NK-92 treated with Interleukin-12 subunit alpha and Interleukin-12 subunit beta, amount 100 ng/mL, for 24 hours (cell line): ENCODE measurements around the gene COL1A2.

Experiments used
- DNase-seq: peaks from one replicate; lab custom pipeline; 2025; lab: John Stamatoyannopoulos, UW

COL1A2 gene

DNA sequence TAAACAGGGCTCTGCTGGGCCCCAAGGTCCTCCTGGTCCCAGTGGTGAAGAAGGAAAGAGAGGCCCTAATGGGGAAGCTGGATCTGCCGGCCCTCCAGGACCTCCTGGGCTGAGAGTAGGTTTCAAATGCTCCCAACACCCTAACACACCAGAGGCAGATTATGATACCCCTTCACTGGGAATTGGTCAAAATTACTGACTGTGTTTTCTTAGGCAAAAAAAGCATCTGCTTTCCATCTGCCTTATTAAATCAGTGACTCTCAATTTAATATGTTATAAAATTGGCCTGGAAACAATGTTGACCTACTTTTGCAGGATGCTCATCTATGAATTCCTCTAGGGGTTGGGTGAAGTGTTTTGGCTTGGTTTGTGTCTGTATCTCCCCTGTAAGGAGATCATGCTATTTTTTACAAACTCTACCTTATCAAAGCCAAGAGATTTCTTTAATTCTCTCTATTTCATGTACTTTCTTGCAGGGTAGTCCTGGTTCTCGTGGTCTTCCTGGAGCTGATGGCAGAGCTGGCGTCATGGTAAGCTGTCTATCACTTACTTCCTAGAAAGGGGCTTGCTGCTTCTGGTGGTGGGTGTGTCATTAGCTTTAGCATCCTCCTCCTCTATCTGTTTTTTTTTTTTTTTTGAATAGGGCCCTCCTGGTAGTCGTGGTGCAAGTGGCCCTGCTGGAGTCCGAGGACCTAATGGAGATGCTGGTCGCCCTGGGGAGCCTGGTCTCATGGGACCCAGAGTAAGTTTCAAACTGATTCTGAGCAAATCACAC lies 15.9 kb downstream of the COL1A2 start:
- DNase-seq, result no peak

DNA sequence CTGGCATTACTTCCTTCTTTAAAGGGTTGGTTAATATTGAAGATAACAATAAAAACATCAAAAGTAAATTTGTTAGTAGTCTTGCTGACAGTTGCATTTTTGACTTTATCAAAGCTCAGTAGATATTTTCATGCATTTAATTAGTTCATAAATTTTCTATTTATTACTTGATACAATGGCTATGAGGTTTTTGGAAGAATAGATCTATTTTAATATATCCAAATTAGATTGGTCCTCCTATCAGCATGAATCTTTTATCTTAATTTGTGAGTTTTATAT lies 16.4 kb downstream of the COL1A2 start:
- DNase-seq, result no peak

DNA sequence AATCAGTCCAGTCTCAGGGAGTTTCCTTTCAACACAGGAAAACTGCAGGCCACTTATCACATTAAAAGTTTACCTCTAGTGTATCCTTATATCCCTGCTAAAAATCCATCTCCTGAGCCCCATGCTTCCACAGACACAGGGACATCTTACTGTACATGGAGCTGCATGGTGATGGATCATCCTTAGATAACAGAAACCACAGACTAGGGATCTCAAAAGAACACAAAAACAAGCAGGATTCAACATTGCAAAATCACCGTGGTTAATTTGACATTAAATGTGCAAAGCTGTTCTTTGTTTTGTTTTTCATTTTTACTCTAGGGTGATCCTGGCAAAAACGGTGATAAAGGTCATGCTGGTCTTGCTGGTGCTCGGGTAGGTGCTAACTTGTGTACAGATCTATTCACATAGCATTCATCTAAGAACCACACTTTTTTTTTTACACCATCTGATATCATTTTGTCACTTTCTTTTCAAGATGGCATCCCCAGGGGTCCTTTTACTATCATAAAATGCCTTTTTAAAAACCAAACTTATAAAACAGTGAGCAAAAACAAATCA lies 18.1 kb downstream of the COL1A2 start:
- no peak for DNase-seq

DNA sequence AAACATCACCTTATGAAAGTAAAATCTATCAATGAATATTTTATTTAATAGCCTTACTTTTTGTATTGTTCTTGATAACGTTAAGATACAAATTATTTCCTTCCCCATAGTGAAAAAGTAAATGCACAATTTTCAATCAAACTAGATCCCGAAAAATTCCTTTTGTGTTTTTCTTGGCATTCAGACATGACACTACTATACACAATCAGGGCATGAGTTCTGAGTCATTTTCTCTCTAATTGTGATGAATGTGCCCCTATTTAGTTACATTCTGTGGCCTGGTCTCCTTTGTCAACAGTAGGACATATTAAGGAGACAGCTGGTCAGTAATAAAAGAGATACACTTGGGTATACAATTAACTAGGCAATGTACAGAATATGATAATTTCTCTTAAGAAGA lies 19.8 kb downstream of the COL1A2 start:
- no peak for DNase-seq

DNA sequence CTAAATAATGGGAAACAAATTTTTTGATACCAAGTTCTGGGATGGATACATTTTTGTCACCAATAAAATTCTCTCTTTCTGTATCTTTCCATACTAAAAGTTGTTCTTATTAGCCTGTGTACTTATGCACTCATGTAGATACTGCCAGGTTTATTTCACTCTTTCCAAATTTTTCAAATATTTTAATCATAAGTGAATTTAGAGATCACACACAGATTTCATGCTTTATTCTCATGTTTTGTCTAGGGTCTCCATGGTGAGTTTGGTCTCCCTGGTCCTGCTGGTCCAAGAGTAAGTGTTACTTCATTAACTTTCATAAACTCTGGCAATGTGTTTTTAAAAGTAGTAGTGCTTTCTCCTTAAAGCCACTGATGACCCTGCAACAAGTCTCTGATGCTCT lies 20.3 kb downstream of the COL1A2 start:
- no peak for DNase-seq

DNA sequence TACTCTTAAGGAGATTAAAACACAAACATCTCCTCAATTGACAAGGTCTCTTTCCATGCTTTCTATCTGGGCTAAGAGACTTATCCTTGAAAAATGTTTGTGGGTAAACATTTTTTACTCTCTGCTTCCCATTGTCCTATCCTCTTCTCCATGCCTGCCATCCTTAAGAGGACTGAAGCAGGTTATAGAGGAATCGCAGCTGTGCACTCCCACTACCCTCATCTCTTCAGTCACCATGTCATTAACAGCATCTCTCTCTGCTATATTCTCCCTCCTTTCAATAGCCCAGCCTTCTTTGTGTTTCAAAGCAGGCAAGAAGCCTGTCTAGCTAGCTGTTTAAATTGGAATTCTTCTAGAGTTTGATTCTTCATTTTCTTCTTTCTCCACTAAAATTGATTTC lies 22.6 kb downstream of the COL1A2 start:
- DNase-seq, result no peak

DNA sequence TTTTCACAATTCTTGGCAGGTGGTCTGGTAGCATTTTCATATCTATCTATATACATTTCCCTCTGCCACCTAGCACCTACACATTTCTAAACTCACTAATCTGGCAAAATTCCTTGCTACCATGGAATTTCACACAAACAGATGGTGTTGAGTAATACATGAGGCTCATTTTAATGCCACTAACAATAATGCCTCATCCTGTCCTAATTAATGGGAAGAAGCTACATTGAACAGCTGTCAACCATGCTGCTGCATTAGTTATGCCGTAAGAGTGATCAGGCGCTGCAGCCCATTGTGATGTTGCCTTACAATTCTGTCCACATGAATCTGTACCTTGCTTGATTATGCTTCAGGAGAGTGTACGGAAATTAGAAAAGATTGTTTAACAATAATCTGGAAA lies 23.2 kb downstream of the COL1A2 start:
- no peak for DNase-seq

DNA sequence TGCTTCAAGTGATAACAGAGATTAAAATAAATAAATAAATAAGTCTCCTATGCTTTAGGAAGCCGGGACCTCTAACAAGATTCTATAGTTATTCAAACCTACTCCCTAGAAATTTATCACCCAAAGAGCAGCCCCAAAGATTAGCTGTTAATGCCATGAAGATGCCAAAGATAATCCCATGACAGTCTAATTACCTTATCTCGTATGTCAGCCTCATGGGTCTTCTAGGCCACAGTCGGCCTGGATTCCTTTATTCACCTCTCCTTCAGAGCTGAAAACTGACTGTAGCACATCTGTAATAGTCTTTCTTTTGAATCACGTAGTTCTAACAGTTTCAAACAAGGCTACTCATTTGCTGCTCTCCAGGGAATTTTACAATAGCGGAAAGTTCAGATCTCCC lies 24.2 kb downstream of the COL1A2 start:
- no peak for DNase-seq

DNA sequence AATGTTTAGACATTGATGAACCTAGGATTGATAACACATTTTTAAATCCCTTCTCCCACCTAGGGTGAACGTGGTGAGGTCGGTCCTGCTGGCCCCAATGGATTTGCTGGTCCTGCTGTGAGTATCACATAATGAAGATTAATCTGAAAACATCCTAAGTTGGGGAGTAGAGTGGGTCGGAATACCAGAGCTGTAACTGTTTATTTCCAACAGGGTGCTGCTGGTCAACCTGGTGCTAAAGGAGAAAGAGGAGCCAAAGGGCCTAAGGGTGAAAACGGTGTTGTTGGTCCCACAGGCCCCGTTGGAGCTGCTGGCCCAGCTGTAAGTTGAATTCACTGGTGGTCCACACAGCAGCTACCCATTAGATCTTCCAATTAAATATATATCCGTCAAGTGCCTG lies 25.6 kb downstream of the COL1A2 start:
- DNase-seq, result no peak

DNA sequence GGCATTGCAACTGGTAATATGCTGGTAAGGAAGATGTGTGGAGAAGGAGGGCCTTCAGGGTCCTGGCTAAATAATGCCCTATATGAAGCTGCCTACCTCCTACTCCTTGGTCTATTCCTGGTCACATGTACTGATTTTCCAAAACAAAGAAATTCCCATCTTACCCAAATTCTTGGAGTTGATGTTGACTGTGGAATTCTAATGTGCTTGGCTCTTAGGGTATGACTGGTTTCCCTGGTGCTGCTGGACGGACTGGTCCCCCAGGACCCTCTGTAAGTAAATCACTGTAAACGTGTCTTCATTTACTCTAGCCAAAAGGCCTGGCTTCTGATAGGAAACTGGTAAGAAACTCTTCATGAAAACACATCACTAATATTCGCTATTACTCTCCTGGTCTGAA lies 27.0 kb downstream of the COL1A2 start:
- no peak for DNase-seq

DNA sequence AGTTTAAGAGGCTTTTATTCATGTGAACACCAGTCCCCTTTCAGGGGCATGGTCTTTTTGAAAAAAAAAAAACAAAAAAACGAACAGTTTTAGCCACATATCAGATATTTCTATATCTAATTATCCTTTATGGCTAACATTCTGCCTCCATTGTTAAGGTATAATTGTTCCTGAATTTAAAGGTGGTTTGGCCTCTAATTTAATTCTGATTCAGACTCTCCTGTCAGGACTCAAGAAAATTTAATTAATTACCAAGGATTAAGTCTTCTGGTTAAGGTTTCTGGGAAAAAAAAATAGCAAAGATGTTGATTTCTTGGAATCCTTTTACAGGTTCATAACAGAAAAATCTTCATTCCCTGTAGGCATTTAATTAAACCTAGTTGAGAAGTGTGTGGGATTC lies 27.4 kb downstream of the COL1A2 start:
- no peak for DNase-seq

DNA sequence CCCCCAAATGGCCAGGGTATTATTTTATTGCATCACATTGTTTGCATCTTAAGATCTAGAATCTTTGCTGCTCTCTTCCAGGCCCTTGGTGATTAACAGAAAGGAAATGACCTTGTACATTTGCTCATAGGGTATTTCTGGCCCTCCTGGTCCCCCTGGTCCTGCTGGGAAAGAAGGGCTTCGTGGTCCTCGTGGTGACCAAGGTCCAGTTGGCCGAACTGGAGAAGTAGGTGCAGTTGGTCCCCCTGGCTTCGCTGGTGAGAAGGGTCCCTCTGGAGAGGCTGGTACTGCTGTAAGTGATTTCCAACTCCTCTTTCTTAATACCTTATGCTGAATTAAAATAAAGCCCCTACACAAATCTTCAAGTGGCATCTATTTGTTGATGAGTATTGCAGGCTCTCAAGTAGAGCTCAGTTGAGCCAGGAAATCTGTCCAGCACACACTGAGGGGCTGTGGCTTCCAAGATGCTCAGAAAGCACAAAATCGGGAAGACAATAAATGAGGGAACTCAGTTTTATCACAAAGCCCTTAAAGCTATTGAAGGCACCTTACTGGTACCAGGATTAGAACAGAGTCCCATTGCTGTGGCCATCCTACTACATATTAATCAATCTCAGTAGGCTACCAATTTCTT lies 28.2 kb downstream of the COL1A2 start:
- no peak for DNase-seq

DNA sequence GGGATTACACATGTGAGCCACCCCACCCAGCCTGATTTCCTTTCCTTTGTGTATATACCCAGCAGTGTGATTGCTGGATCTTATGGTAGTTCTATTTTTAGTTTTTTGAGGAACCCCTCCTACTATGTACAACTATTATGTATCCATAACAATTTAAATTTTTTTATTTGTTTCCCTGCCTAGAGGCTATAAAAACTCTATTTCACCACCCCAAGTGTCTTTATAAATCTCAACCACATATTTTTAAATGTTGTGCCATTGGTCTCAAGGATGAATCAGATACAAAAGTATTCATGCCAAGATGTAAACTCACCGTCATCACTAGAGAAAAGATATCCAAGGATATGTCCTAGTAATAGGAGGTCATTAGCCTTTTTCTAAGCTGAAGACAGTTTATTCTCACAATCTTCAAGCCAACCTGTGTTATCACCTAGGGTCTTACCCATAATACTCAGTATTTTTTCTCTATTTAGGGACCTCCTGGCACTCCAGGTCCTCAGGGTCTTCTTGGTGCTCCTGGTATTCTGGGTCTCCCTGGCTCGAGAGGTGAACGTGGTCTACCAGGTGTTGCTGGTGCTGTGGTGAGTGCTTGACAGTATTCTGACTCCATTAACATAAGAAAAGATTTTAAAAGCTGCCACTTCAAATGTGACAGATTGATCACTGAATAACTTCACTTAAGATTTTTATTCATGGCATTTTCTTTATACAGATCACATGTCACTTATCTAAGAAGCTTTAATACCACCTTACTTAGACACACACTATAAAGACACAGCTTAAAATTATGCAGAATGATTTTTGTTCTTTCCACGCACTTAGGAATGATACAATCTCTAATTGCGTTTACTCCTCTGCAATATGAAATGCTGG lies 29.4 kb downstream of the COL1A2 start:
- DNase-seq, result no peak

DNA sequence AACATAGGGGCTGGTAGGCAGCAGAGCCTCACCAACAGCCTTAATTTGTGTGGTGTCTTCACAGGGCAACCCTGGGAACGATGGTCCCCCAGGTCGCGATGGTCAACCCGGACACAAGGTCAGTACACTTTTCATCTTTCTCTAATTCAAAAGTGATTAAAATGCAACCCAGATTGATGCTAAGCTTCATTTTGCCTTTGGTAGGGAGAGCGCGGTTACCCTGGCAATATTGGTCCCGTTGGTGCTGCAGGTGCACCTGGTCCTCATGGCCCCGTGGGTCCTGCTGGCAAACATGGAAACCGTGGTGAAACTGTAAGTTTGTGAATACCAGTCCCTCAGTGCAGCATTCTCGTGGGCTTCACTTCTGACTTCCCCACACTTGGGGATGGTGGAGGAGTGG lies 30.9 kb downstream of the COL1A2 start:
- DNase-seq, result no peak

DNA sequence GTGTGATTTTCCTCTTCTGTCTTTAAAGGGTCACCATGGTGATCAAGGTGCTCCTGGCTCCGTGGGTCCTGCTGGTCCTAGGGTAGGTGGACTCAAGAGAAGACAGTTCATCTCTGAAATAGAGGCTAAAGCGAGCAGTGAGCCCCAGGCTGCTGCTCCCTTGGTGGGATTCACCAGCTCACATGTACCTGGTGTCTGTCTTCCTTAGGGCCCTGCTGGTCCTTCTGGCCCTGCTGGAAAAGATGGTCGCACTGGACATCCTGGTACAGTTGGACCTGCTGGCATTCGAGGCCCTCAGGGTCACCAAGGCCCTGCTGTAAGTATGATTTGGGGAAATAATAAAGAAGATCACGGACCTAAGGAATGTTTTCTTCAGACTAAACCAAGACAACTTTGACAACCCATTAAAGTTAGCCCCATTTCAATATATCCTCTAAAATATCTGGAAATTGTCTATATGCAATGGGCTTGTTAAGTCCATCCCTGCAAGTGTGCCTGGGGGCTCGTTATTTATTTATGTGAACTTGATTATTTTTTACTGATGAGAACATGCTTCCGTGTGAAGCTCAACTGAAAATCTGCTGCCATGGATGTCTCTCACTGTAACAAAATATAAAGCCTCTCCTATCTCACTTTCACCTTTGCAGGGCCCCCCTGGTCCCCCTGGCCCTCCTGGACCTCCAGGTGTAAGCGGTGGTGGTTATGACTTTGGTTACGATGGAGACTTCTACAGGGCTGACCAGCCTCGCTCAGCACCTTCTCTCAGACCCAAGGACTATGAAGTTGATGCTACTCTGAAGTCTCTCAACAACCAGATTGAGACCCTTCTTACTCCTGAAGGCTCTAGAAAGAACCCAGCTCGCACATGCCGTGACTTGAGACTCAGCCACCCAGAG lies 32.5 kb downstream of the COL1A2 start:
- no peak for DNase-seq

DNA sequence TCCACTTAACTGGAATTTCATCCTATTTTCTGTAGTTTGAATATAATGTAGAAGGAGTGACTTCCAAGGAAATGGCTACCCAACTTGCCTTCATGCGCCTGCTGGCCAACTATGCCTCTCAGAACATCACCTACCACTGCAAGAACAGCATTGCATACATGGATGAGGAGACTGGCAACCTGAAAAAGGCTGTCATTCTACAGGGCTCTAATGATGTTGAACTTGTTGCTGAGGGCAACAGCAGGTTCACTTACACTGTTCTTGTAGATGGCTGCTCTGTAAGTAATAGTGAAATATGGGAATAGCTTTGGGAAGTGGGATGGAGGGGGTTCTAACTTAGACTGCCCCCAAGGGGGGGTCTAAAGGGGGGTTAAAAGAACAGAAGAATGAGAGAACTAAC lies 34.5 kb downstream of the COL1A2 start:
- DNase-seq, result no peak

DNA sequence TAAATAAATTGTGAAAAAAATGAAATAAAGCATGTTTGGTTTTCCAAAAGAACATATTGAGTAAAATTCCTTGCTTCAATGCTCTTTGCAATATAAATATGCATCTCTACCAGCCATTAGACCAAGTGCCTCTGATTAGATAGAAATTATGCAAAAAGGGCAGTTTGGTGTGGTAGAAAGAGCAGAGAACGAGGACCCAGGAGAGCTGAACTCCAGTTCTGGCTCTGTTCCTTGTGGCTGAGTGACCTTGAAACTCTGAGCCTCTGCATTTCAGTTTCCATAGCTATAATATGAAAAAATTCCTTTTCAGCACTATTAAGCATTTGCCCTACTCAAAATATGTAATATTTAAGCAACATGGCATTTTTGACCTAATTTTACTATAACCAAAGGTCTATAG lies 36.5 kb downstream of the COL1A2 start:
- no peak for DNase-seq

DNA sequence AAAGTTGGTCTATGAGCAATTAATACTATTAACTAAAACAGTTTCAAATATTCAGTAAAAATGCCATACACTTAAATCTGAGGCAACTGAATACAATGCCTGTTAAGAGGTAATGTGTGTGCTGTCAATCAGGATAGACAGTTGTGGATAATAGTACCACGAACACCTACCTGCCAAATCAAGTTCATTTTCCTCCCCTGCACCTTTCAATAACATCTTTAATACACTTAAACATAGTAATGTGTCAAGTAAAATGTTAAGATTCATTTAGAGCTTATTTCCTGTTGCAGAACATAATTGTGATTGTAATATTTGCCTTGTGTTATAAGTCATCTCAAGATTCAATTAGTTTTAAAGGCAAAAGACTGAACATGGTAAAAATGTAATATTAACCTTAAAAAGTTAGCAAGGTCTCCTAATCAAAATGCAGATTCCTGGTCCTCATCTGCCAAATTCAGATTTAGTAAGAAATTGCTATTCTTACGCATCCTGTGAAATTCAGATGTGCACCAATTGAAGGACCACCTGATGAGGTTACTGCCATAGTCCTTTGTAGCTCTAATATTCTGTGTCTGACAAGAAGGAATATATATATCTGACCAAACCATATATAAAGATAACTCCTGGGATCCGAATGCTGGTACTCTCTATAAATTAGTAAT lies 37.1 kb downstream of the COL1A2 start:
- DNase-seq, result no peak

DNA sequence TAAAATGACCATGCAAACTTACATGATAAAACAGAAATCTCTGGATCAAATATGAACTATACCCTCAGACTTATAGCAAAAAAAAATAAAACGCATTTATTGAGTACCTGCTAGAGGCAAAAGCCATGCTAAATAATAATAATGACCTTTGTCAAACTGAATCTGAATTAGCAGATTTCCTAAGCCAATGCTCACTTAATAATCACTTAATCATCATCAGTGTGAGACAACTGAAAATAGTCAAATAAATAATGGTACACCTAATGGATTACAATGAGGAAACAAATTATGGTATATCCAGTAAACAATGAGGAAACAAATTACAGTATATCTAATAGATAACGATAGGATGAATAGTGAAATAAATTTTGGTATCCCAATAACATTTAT lies 37.6 kb downstream of the COL1A2 start:
- DNase-seq, result no peak

DNA sequence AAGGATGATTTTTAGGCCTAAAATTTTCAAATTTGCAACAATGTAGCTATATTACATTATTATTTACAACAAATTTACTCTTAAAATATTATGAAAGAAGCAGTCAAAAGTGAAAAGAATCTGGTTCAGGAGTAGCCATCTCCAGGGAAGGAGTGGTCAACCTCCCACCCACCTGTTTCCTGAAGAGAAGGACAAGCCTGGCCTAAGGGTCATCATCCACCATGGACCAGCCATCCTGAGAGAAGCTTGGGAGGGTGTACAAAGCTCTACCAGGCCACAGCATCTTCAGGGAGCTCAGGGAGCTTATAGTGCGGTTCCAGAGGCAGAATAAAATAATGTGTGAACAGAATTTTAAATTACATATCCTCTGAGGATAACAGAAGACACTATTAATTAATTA lies 38.1 kb downstream of the COL1A2 start:
- no peak for DNase-seq

DNA sequence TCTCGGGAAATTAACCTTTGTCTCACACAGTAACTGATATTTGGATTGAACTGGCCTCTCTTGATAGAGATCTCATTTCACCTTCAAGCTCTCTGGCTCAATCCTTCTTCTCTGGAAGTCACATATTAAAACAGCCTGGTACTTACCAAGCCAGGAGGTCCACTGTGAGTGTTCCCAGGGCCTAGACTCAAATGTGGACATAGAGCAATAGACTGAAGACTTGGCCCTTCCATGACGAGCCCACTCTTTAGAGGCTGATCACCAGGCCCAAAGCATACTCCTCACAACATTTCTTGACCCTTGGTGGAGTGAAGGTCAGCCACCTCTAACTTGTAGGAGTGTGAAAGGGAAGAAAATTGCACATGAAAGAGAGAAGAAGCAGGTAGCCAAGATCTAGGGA lies 38.5 kb downstream of the COL1A2 start:
- DNase-seq, result no peak
